IMR-90 (cell line): ENCODE data around the gene DBNDD1. TPM values are rescaled to one million over a fixed set of nuclear protein-coding genes. Genes with fewer than 3 reads are reported as not detected.

Source experiments
- ATAC-seq: fragments of 200-7000 bp; cut with Tn5 transposase; 2 replicates; pipeline ENCODE4 v1.9.1; 2020; ENCODE audit warnings: low read depth, mild to moderate bottlenecking, moderate library complexity
- BruUV-seq: library from RNA; stranded (reverse); fragments of 400-500 nt; replicated peaks from 2 replicates; lab custom pipeline; 2021; lab: Mats Ljungman, UMichigan
- CTCF ChIA-PET: fragments of 300-600 bp; formaldehyde crosslinking; extraction: SDS; loops from one replicate; lab custom pipeline; 2021; ENCODE audit warnings: antibody characterized with exemption; lab: Yijun Ruan, JAX
- POLR2A ChIA-PET: fragments of 300-600 bp; sonication (Branson Sonifier 250); formaldehyde crosslinking; loops from one replicate; lab custom pipeline; 2022; ENCODE audit warnings: antibody characterized with exemption; ENCODE audit not compliant: unreplicated experiment; lab: Charles Lee
- DNase-seq: peaks from one replicate; pipeline ENCODE4 v3.0.0; 2013
- H2AFZ ChIP-seq: replicated peaks from 2 replicates; pipeline ENCODE3; 2013; ENCODE audit warnings: low read length, mild to moderate bottlenecking; ENCODE audit not compliant: poor library complexity
- H2AK5ac ChIP-seq: 2 replicates; pipeline ENCODE4 v1.6.1; 2013; ENCODE audit warnings: low read depth, low read length, inconsistent platforms
- H2AK9ac ChIP-seq: replicated peaks from 2 replicates; pipeline ENCODE3; 2013; ENCODE audit warnings: mild to moderate bottlenecking, low read depth, low read length, moderate library complexity; ENCODE audit not compliant: poor library complexity
- H2BK120ac ChIP-seq: 2 replicates; pipeline ENCODE4 v1.6.1; 2013; ENCODE audit warnings: low read depth, low read length, inconsistent platforms
- H2BK15ac ChIP-seq: 3 replicates; pipeline ENCODE4 v1.6.1; 2013; ENCODE audit warnings: low read depth, low read length, inconsistent platforms
- H2BK20ac ChIP-seq: 2 replicates; pipeline ENCODE4 v1.6.1; 2013; ENCODE audit warnings: low read depth, mild to moderate bottlenecking, inconsistent platforms, low read length, moderate library complexity
- H2BK5ac ChIP-seq: 2 replicates; pipeline ENCODE4 v1.6.1; 2013; ENCODE audit warnings: mild to moderate bottlenecking, low read depth, low read length, inconsistent platforms; ENCODE audit not compliant: poor library complexity, severe bottlenecking
- H3K14ac ChIP-seq: replicated peaks from 2 replicates; pipeline ENCODE4 v1.6.1; 2013; ENCODE audit warnings: low read depth, low read length, inconsistent platforms
- H3K18ac ChIP-seq: 2 replicates; pipeline ENCODE4 v1.6.1; 2013; ENCODE audit warnings: low read depth, low read length, control low read depth
- H3K23ac ChIP-seq: 2 replicates; pipeline ENCODE4 v1.6.1; 2013; ENCODE audit warnings: low read depth, low read length, inconsistent platforms
- H3K27ac ChIP-seq: 2 replicates; pipeline ENCODE4 v1.5.1; 2013; ENCODE audit warnings: mild to moderate bottlenecking, control low read depth, low read length; ENCODE audit not compliant: insufficient read depth
- H3K27me3 ChIP-seq: 2 replicates; pipeline ENCODE4 v1.6.1; 2013; ENCODE audit warnings: low read length; ENCODE audit not compliant: control insufficient read depth, insufficient read depth
- H3K36me3 ChIP-seq: 2 replicates; pipeline ENCODE4 v1.6.1; 2013; ENCODE audit warnings: low read length, mixed read lengths; ENCODE audit not compliant: control insufficient read depth, insufficient read depth
- H3K4ac ChIP-seq: 2 replicates; pipeline ENCODE4 v1.6.1; 2013; ENCODE audit warnings: low read depth, low read length, inconsistent platforms
- H3K4me1 ChIP-seq: 2 replicates; pipeline ENCODE4 v1.6.1; 2013; ENCODE audit warnings: low read length, mixed read lengths; ENCODE audit not compliant: control insufficient read depth, insufficient read depth
- H3K4me2 ChIP-seq: 2 replicates; pipeline ENCODE4 v1.6.1; 2013; ENCODE audit warnings: low read depth, mild to moderate bottlenecking, control low read depth, low read length, moderate library complexity
- H3K4me3 ChIP-seq: 2 replicates; pipeline ENCODE4 v1.5.1; 2013; ENCODE audit warnings: low read depth, mild to moderate bottlenecking, control low read depth, low read length, moderate library complexity; ENCODE audit not compliant: insufficient read depth
- H3K56ac ChIP-seq: 2 replicates; pipeline ENCODE4 v1.6.1; 2013; ENCODE audit warnings: low read length, inconsistent platforms; ENCODE audit not compliant: insufficient read depth; ENCODE audit errors: extremely low read depth
- H3K79me1 ChIP-seq, 2 experiments: 2 replicates each; pipeline ENCODE4 v1.6.1; 2013; ENCODE audit warnings: low read length in 2 of 2, inconsistent platforms in 1 of 2, low read depth in 1 of 2
- H3K9ac ChIP-seq: 2 replicates; pipeline ENCODE4 v1.6.1; 2013; ENCODE audit warnings: low read depth, low read length, control low read depth
- H3K9me1 ChIP-seq: 2 replicates; pipeline ENCODE4 v1.6.1; 2013; ENCODE audit warnings: low read length, inconsistent platforms; ENCODE audit not compliant: insufficient read depth
- H3K9me3 ChIP-seq: 2 replicates; pipeline ENCODE4 v1.6.1; 2013; ENCODE audit warnings: low read length; ENCODE audit not compliant: control insufficient read depth, insufficient read depth
- H4K20me1 ChIP-seq: 2 replicates; pipeline ENCODE4 v1.6.1; 2013; ENCODE audit warnings: low read length, inconsistent platforms; ENCODE audit not compliant: insufficient read depth
- H4K5ac ChIP-seq: 2 replicates; pipeline ENCODE4 v1.6.1; 2013; ENCODE audit warnings: mild to moderate bottlenecking, low read depth, low read length, control low read depth
- H4K8ac ChIP-seq, 2 experiments: 2 replicates each; pipeline ENCODE4 v1.6.1; 2013; ENCODE audit warnings: low read depth in 2 of 2, low read length in 2 of 2, control low read depth in 1 of 2, inconsistent platforms in 1 of 2
- H4K91ac ChIP-seq: 2 replicates; pipeline ENCODE4 v1.6.1; 2013; ENCODE audit warnings: low read depth, low read length, inconsistent platforms; ENCODE audit not compliant: insufficient read depth
- BHLHE40 ChIP-seq: fragments of 150-350 bp; IDR thresholded peaks from 2 replicates; pipeline ENCODE4 v1.6.1; 2016; ENCODE audit warnings: mild to moderate bottlenecking, low read depth, low read length
- CEBPB ChIP-seq: IDR thresholded peaks from 2 replicates; pipeline ENCODE4 v1.6.1; 2012; ENCODE audit warnings: low read depth, low read length, improper control_type of control experiment
- CHD1 ChIP-seq: IDR thresholded peaks from 2 replicates; pipeline ENCODE4 v1.6.1; 2012; ENCODE audit warnings: low read depth, low read length, improper control_type of control experiment
- FOS ChIP-seq: fragments of 150-350 bp; IDR thresholded peaks from 2 replicates; pipeline ENCODE4 v1.6.1; 2016; ENCODE audit warnings: low read depth, low read length
- MAFK ChIP-seq: IDR thresholded peaks from 2 replicates; pipeline ENCODE4 v1.6.1; 2012; ENCODE audit warnings: low read depth, low read length, improper control_type of control experiment
- MAZ ChIP-seq: IDR thresholded peaks from 2 replicates; pipeline ENCODE4 v1.6.1; 2012; ENCODE audit warnings: low read depth, mild to moderate bottlenecking, low read length, improper control_type of control experiment, moderate library complexity, borderline replicate concordance
- MXI1 ChIP-seq: IDR thresholded peaks from 2 replicates; pipeline ENCODE4 v1.6.1; 2012; ENCODE audit warnings: low read depth, mild to moderate bottlenecking, low read length, moderate library complexity, borderline replicate concordance
- NFE2L2 ChIP-seq: fragments of 150-350 bp; IDR thresholded peaks from 2 replicates; pipeline ENCODE4 v1.6.1; 2016; ENCODE audit warnings: low read depth, mild to moderate bottlenecking, low read length
- POLR2A ChIP-seq: IDR thresholded peaks from 2 replicates; pipeline ENCODE4 v1.6.1; 2012; ENCODE audit warnings: mild to moderate bottlenecking, low read depth, low read length
- RFX5 ChIP-seq: IDR thresholded peaks from 2 replicates; pipeline ENCODE4 v1.8.0; 2012; ENCODE audit warnings: low read depth, mild to moderate bottlenecking, low read length, moderate library complexity
- SMC3 ChIP-seq: fragments of 150-350 bp; IDR thresholded peaks from 2 replicates; pipeline ENCODE4 v1.6.1; 2016; ENCODE audit warnings: low read depth, mild to moderate bottlenecking, antibody characterized with exemption, low read length, moderate library complexity
- WGBS, 2 experiments: methylation state at CpG; one replicate each; pipeline versions ENCODE4 v1.1.5 to v1.1.7; 2013; ENCODE audit warnings: missing lambda C conversion rate in 2 of 2; ENCODE audit not compliant: insufficient read length in 1 of 2; ENCODE audit errors: extremely low coverage in 2 of 2; 5-methylcytosine and 5-hydroxymethylcytosine counted together
- dilution Hi-C: fragments of 300-500 bp; cut with HindIII; formaldehyde crosslinking; loops from one replicate; pipeline ENCODE4 v1.14.3; 2018; ENCODE audit warnings: low sequenced_read_pairs; ENCODE audit not compliant: unreplicated experiment
- in situ Hi-C: fragments of 300-500 bp; cut with MboI; formaldehyde crosslinking; loops from 3 replicates; pipeline ENCODE4 v1.14.3; 2019; ENCODE audit warnings: low sequenced_read_pairs, inconsistent platforms, mixed read lengths
- intact Hi-C: fragments of 100-400 bp; cut with micrococcal nuclease; formaldehyde crosslinking; loops from 2 replicates; pipeline ENCODE4 v1.10.0; 2022
- polyA plus RNA-seq, 3 experiments: library from polyadenylated mRNA; depleted of rRNA; stranded (reverse); fragments of >200 nt; gene quantifications; 2 replicates each; pipeline ENCODE4 v1.2.3, GENCODE V29; 2012; ENCODE audit warnings: low replicate concordance in 1 of 3
- total RNA-seq: library from RNA; depleted of rRNA; stranded (reverse); fragments of >200 nt; gene quantifications from 2 replicates; pipeline ENCODE4 v1.2.3, GENCODE V29; 2012
- TF ChIP-seq, protein P1 (sequence below): fragments of 150-350 bp; IDR thresholded peaks from 2 replicates; pipeline ENCODE4 v1.6.1; 2016; ENCODE audit warnings: low read depth, mild to moderate bottlenecking, low read length, moderate library complexity, borderline replicate concordance
- TF ChIP-seq, protein P2 (sequence below): conservative IDR thresholded peaks from 2 replicates; pipeline ENCODE4 v1.5.1; 2012; ENCODE audit warnings: mild to moderate bottlenecking, low read depth, low read length, improper control_type of control experiment

The DBNDD1 gene
- total and polyA plus RNA-seq, 2 of the 4 experiments (the other 2 are of a cell fraction): 3.4 to 23.0 TPM

DNA sequence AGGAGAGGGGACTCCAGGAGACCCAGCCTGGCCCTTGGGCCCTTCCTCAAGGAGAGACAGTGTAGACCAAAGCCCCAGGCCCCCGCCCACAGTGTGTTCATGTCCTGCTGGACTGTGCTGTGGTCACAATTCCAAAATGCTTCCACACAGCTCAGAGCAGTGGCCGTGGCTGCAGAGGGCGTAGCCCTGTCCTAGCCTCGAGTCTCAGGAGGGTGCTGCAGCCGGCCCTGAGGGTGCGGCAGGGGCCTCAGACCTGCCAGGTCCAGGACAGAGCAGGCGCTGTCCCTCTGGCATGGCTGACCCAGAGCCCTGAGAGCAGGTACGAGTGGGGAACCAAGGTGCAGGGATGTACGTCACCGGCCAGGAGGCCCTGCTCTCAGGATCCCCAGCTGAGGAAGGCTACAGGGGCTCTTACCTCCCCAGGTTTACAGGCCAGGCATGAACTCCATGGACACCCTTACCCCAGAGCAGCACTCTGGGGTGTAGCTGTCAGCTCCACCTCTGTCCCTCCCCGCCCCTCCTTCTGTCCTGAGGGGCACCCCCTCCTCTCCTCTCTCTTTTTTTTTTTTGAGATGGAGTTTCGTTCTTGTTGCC is 7.3 kb downstream of the DBNDD1 start (continued):
- TF ChIP-seq, protein P1, sequence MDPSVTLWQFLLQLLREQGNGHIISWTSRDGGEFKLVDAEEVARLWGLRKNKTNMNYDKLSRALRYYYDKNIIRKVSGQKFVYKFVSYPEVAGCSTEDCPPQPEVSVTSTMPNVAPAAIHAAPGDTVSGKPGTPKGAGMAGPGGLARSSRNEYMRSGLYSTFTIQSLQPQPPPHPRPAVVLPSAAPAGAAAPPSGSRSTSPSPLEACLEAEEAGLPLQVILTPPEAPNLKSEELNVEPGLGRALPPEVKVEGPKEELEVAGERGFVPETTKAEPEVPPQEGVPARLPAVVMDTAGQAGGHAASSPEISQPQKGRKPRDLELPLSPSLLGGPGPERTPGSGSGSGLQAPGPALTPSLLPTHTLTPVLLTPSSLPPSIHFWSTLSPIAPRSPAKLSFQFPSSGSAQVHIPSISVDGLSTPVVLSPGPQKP: no peak
- TF ChIP-seq SMC3: no peak

DNA sequence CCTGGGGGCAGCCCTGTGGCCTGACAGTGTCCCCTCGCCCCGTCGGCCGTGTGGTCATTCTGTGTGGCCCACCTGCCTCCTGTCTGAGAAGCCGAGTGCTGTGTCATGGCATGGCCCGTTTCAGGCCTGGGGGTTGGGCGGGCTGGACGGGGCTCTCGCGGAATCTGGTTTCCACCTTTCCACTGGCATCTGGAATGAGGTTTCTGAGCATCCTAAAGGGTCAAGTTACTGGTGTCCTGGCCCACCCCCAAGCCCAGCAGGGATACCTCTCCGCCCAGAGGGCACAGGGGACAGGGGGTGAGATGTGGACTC is 7.8 kb downstream of the DBNDD1 start:
- Histone ChIP-seq H3K9me3 (no peaks in the 10 kb centered on the region), H2AK5ac (no peak overlapping the region), H3K23ac (no peak overlapping the region), H3K14ac (no peak overlapping the region), H3K56ac (no peak overlapping the region), H3K79me1 (0 out of 4 replicates have a peak, but pooled peaks cover 0 to 4% of the 10 kb centered on the region in 2 experiments), H4K8ac (no peak overlapping the region), H3K18ac (no peak overlapping the region), H4K5ac (no peak overlapping the region), H3K4me2 (no peak overlapping the region), H3K4me3 (no peak overlapping the region), H2BK15ac (no peak overlapping the region), H2AK9ac (no peak overlapping the region), H2AFZ (no peak overlapping the region), H4K91ac (no peak overlapping the region), H3K36me3 (no peaks in the 10 kb centered on the region; the same call in 1 of the 2 replicates), H4K20me1 (no peaks in the 10 kb centered on the region), H3K4ac (no peak overlapping the region), H3K9ac (no peak overlapping the region), H3K27me3 (no peaks in the 10 kb centered on the region), H2BK5ac (no peak overlapping the region), H3K27ac (no peak overlapping the region), H3K4me1 (no peaks in the 10 kb centered on the region), H3K9me1 (0 out of 2 replicates have a peak, but pooled peaks cover 7% of the 10 kb centered on the region), H2BK120ac (no peak overlapping the region), H2BK20ac (no peak overlapping the region)
- DNase-seq (no peak), ATAC-seq (no peak)
- ChIA-PET POLR2A (no interaction called here), CTCF (no interaction called here)
- intact Hi-C loops: no loop called here
- dilution Hi-C loops: no loop called here
- TF ChIP-seq FOS: no peak
- no peak for TF ChIP-seq RFX5
- TF ChIP-seq MXI1: no peak
- no peak for TF ChIP-seq CHD1
- no peak for TF ChIP-seq MAZ
- TF ChIP-seq, protein P2, sequence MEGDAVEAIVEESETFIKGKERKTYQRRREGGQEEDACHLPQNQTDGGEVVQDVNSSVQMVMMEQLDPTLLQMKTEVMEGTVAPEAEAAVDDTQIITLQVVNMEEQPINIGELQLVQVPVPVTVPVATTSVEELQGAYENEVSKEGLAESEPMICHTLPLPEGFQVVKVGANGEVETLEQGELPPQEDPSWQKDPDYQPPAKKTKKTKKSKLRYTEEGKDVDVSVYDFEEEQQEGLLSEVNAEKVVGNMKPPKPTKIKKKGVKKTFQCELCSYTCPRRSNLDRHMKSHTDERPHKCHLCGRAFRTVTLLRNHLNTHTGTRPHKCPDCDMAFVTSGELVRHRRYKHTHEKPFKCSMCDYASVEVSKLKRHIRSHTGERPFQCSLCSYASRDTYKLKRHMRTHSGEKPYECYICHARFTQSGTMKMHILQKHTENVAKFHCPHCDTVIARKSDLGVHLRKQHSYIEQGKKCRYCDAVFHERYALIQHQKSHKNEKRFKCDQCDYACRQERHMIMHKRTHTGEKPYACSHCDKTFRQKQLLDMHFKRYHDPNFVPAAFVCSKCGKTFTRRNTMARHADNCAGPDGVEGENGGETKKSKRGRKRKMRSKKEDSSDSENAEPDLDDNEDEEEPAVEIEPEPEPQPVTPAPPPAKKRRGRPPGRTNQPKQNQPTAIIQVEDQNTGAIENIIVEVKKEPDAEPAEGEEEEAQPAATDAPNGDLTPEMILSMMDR: no peak
- no peak for TF ChIP-seq BHLHE40
- TF ChIP-seq POLR2A: no peak
- TF ChIP-seq CEBPB: no peak
- no peak for TF ChIP-seq MAFK
- no peak for TF ChIP-seq NFE2L2
- TF ChIP-seq, protein P1: no peak
- no TSS peak for BruUV-seq
- in situ Hi-C loops: no loop called here
- WGBS, 2 experiments: 70% methylated on average over 2 of the region's 11 CpGs; no CpG with 5 or more reads in 1 of the 2 experiments
